ENCODE results near the gene ITPR3. TPM values are rescaled to one million over a fixed set of nuclear protein-coding genes. Genes with fewer than 3 reads are reported as not detected.

Gene ITPR3
- total and polyA plus RNA-seq, 4 donors: 0.49 to 2.8 (median 0.71) TPM

DNA sequence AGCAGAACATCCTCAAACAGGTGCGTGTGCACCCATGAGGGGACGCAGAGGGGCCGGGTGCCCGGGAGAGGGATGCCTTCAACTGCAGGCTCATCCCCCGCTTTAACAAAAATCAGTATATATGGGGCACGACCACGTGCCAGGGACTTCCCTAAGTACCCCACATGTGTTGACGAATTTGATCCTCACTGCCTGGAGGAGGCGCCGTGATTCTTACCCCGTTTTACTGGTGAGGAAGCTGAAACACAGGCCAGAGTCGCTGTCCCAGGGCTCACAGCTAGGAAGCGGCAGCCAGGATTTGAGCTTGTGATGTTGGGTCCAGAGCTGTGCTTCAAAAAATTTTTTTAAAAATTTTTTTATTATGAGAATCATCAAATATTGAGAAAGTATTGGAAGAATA lies 44.8 kb downstream of the ITPR3 start:
- H3K4me3 ChIP-seq (ENCODE audit: low read depth in 1 of 3, low read length in 3 of 3): no peak overlapping the region
- H3K36me3 ChIP-seq (ENCODE audit: control insufficient read depth in 4 of 4, insufficient read depth in 3 of 4, low read depth in 1 of 4, low read length in 3 of 4): no peaks in the 10 kb centered on the region
- TF ChIP-seq, protein P1, sequence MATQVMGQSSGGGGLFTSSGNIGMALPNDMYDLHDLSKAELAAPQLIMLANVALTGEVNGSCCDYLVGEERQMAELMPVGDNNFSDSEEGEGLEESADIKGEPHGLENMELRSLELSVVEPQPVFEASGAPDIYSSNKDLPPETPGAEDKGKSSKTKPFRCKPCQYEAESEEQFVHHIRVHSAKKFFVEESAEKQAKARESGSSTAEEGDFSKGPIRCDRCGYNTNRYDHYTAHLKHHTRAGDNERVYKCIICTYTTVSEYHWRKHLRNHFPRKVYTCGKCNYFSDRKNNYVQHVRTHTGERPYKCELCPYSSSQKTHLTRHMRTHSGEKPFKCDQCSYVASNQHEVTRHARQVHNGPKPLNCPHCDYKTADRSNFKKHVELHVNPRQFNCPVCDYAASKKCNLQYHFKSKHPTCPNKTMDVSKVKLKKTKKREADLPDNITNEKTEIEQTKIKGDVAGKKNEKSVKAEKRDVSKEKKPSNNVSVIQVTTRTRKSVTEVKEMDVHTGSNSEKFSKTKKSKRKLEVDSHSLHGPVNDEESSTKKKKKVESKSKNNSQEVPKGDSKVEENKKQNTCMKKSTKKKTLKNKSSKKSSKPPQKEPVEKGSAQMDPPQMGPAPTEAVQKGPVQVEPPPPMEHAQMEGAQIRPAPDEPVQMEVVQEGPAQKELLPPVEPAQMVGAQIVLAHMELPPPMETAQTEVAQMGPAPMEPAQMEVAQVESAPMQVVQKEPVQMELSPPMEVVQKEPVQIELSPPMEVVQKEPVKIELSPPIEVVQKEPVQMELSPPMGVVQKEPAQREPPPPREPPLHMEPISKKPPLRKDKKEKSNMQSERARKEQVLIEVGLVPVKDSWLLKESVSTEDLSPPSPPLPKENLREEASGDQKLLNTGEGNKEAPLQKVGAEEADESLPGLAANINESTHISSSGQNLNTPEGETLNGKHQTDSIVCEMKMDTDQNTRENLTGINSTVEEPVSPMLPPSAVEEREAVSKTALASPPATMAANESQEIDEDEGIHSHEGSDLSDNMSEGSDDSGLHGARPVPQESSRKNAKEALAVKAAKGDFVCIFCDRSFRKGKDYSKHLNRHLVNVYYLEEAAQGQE (IDR thresholded peaks at IDR 0.05): no peak
- no peak for TF ChIP-seq SP1 (IDR thresholded peaks at IDR 0.05)
- no peaks in the 10 kb centered on the region for H3K4me1 ChIP-seq (ENCODE audit: control insufficient read depth in 4 of 4, insufficient read depth in 4 of 4, low read length in 3 of 4)
- no peak for DNase-seq (ENCODE audit: low spot score)
- no peaks in the 10 kb centered on the region for H3K27me3 ChIP-seq (ENCODE audit: control insufficient read depth in 4 of 4, insufficient read depth in 4 of 4, low read length in 3 of 4)
- no peak overlapping the region for H3K9ac ChIP-seq (ENCODE audit: low read depth in 1 of 2, low read length in 2 of 2)
- 80% methylated on average over 13 of the region's 13 CpGs for WGBS
- no peak overlapping the region for H3K27ac ChIP-seq (ENCODE audit: low read depth in 1 of 2, low read length in 2 of 2)
- no peaks in the 10 kb centered on the region for H3K9me3 ChIP-seq (ENCODE audit: control insufficient read depth in 4 of 4, low read length in 3 of 4)

DNA sequence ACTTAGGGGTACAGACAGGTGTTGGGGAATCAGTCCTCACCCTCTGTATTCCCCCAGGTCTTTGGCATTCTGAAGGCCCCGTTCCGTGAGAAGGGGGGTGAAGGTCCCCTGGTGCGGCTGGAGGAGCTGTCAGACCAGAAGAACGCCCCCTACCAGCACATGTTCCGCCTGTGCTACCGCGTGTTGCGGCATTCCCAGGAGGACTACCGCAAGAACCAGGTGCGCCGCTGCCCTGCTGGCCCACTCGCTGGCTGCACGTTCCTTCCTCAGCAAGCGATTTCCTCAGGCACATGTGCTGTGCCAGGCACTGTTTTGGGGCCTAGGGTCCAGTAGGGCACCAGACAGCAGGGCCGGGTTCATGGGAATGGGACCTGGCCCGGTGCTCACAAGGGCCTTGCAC lies 46.0 kb downstream of the ITPR3 start:
- Histone ChIP-seq H3K4me3 (ENCODE audit: low read depth in 1 of 3, low read length in 3 of 3) (no peak overlapping the region), H3K27me3 (ENCODE audit: control insufficient read depth in 4 of 4, insufficient read depth in 4 of 4, low read length in 3 of 4) (no peaks in the 10 kb centered on the region), H3K9ac (ENCODE audit: low read depth in 1 of 2, low read length in 2 of 2) (no peak overlapping the region), H3K9me3 (ENCODE audit: control insufficient read depth in 4 of 4, low read length in 3 of 4) (no peaks in the 10 kb centered on the region), H3K36me3 (ENCODE audit: control insufficient read depth in 4 of 4, insufficient read depth in 3 of 4, low read depth in 1 of 4, low read length in 3 of 4) (no peaks in the 10 kb centered on the region), H3K27ac (ENCODE audit: low read depth in 1 of 2, low read length in 2 of 2) (no peak overlapping the region), H3K4me1 (ENCODE audit: control insufficient read depth in 4 of 4, insufficient read depth in 4 of 4, low read length in 3 of 4) (no peaks in the 10 kb centered on the region)
- 93% methylated on average over 16 of the region's 16 CpGs for WGBS
- TF ChIP-seq FOXA1 (IDR thresholded peaks at IDR 0.05): no peak
- no peak for TF ChIP-seq GABPA (IDR thresholded peaks at IDR 0.05 in 1 of 2, conservative IDR thresholded peaks at IDR 0.05 in 1 of 2)
- no peak for TF ChIP-seq NR2F2 (IDR thresholded peaks at IDR 0.05)
- no peak for TF ChIP-seq YY1 (IDR thresholded peaks at IDR 0.05)
- TF ChIP-seq RXRA (IDR thresholded peaks at IDR 0.05): no peak
- no peak for TF ChIP-seq JUND (IDR thresholded peaks at IDR 0.05)
- TF ChIP-seq FOXA2 (IDR thresholded peaks at IDR 0.05): no peak
- no peak for TF ChIP-seq SP1 (IDR thresholded peaks at IDR 0.05)
- TF ChIP-seq HNF4G (IDR thresholded peaks at IDR 0.05): no peak
- no peak for TF ChIP-seq HNF4A (conservative IDR thresholded peaks at IDR 0.05)
- no peak for DNase-seq (ENCODE audit: low spot score)

GRCh38 chr6:33667776-33668175 lies 46.7 kb downstream of the ITPR3 start:
- TF ChIP-seq RXRA (IDR thresholded peaks at IDR 0.05) (no peak), RAD21 (IDR thresholded peaks at IDR 0.05) (no peak), JUND (IDR thresholded peaks at IDR 0.05) (no peak), HNF4A (conservative IDR thresholded peaks at IDR 0.05) (no peak), SP1 (IDR thresholded peaks at IDR 0.05) (no peak), NR2F2 (IDR thresholded peaks at IDR 0.05) (no peak), EGR1 (IDR thresholded peaks at IDR 0.05; ENCODE audit: low read depth in 2 of 2) (no peak), FOXA2 (IDR thresholded peaks at IDR 0.05) (no peak), ZBTB33 (IDR thresholded peaks at IDR 0.05) (no peak), GABPA (IDR thresholded peaks at IDR 0.05 in 1 of 2, conservative IDR thresholded peaks at IDR 0.05 in 1 of 2) (no peak)
- TF ChIP-seq, protein P2, sequence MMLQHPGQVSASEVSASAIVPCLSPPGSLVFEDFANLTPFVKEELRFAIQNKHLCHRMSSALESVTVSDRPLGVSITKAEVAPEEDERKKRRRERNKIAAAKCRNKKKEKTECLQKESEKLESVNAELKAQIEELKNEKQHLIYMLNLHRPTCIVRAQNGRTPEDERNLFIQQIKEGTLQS (IDR thresholded peaks at IDR 0.05): no peak
- Histone ChIP-seq H3K9me3 (ENCODE audit: control insufficient read depth in 4 of 4, low read length in 3 of 4) (no peaks in the 10 kb centered on the region), H3K36me3 (ENCODE audit: control insufficient read depth in 4 of 4, insufficient read depth in 3 of 4, low read depth in 1 of 4, low read length in 3 of 4) (no peaks in the 10 kb centered on the region), H3K27ac (ENCODE audit: low read depth in 1 of 2, low read length in 2 of 2) (no peak overlapping the region), H3K27me3 (ENCODE audit: control insufficient read depth in 4 of 4, insufficient read depth in 4 of 4, low read length in 3 of 4) (no peaks in the 10 kb centered on the region), H3K4me3 (ENCODE audit: low read depth in 1 of 3, low read length in 3 of 3) (no peak overlapping the region), H3K9ac (ENCODE audit: low read depth in 1 of 2, low read length in 2 of 2) (no peak overlapping the region), H3K4me1 (ENCODE audit: control insufficient read depth in 4 of 4, insufficient read depth in 4 of 4, low read length in 3 of 4) (no peaks in the 10 kb centered on the region)
- 91% methylated on average over 11 of the region's 11 CpGs for WGBS
- no peak for DNase-seq (ENCODE audit: low spot score)
